ENCODE data around the gene PZP.
"Not testable (repeated sequence)": the region's sequence is repeated elsewhere in the genome, so short reads cannot be mapped to it uniquely, and the experiment has no call there.

PZP gene

GRCh38 chr12:9143137-9143536 is 65.1 kb downstream of the PZP start:
- DNase-seq (ENCODE audit: low read depth), result no peak
- Histone ChIP-seq H3K4me1 (ENCODE audit: control insufficient read depth, insufficient read depth, low read length) (no peaks in the 10 kb centered on the region), H3K36me3 (ENCODE audit: control insufficient read depth, insufficient read depth, low read length, severe bottlenecking) (no peaks in the 10 kb centered on the region), H3K27me3 (replicated peaks; ENCODE audit: control insufficient read depth, insufficient read depth, low read length) (no peaks in the 10 kb centered on the region), H3K9me3 (ENCODE audit: control insufficient read depth, low read length) (peaks cover 38% of the 10 kb centered on the region), H3K9ac (ENCODE audit: low read length) (no peak overlapping the region), H3K4me3 (ENCODE audit: low read length) (no peak overlapping the region)

DNA sequence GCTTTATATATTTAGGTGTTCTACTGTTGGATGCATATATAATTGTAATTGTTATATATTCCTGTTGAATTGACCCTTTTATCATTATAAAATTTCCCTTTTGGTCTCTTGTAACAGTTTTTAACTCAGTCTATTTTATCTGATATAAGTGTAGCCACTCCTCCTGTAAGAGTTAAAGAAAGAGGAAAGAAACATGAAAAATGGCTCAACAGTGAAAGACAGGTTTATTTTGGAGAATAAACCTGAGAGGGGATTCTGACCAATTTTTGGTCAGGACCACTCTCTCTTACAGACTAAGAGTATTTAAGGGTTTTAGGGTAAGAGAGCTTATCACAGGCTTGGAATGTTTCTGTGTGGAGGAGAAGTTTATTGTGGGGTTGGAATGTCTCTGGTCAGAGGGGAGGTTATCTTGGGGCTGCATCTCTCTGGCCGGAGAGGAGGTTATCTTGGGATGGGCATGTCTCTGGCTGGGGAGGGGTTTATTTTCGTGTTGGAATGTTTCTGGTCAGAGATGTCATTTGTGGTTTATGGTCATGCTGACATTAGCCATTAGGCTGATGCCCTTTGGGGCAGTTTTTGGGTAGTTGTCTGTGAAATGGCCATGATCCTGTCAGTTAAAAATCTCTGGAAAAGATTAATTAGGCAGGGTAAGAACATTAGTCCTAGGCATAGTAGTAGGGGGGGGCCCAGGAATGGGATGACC is 68.5 kb downstream of the PZP start:
- not testable (repeated sequence) for DNase-seq (ENCODE audit: low read depth); H3K4me1 ChIP-seq (ENCODE audit: control insufficient read depth, insufficient read depth, low read length); H3K36me3 ChIP-seq (ENCODE audit: control insufficient read depth, insufficient read depth, low read length, severe bottlenecking); H3K4me3 ChIP-seq (ENCODE audit: low read length); H3K27me3 ChIP-seq (replicated peaks; ENCODE audit: control insufficient read depth, insufficient read depth, low read length); H3K9ac ChIP-seq (ENCODE audit: low read length)
- peaks cover 19% of the 10 kb centered on the region for H3K9me3 ChIP-seq (ENCODE audit: control insufficient read depth, low read length)

- H3K27me3 ChIP-seq (replicated peaks; ENCODE audit: control insufficient read depth, insufficient read depth, low read length), result no peaks in the 10 kb centered on the region
- H3K36me3 ChIP-seq (ENCODE audit: control insufficient read depth, insufficient read depth, low read length, severe bottlenecking), result no peaks in the 10 kb centered on the region
- no peak overlapping the region for H3K9ac ChIP-seq (ENCODE audit: low read length)
- H3K4me3 ChIP-seq (ENCODE audit: low read length), result no peak overlapping the region
- peaks cover 10% of the 10 kb centered on the region for H3K9me3 ChIP-seq (ENCODE audit: control insufficient read depth, low read length)
- H3K4me1 ChIP-seq (ENCODE audit: control insufficient read depth, insufficient read depth, low read length), result peaks cover 20% of the 10 kb centered on the region
- DNase-seq (ENCODE audit: low read depth), result no peak
Observed at GRCh38 chr12:9135903-9136310, 72.3 kb downstream of the PZP start.

- Histone ChIP-seq H3K4me1 (ENCODE audit: control insufficient read depth, insufficient read depth, low read length) (peaks cover 20% of the 10 kb centered on the region), H3K9ac (ENCODE audit: low read length) (no peak overlapping the region), H3K36me3 (ENCODE audit: control insufficient read depth, insufficient read depth, low read length, severe bottlenecking) (no peaks in the 10 kb centered on the region), H3K27me3 (replicated peaks; ENCODE audit: control insufficient read depth, insufficient read depth, low read length) (no peaks in the 10 kb centered on the region), H3K9me3 (ENCODE audit: control insufficient read depth, low read length) (peaks cover 18% of the 10 kb centered on the region), H3K4me3 (ENCODE audit: low read length) (no peak overlapping the region)
- DNase-seq (ENCODE audit: low read depth), result no peak
Observed at GRCh38 chr12:9134981-9135628, 73.1 kb downstream of the PZP start.

DNA sequence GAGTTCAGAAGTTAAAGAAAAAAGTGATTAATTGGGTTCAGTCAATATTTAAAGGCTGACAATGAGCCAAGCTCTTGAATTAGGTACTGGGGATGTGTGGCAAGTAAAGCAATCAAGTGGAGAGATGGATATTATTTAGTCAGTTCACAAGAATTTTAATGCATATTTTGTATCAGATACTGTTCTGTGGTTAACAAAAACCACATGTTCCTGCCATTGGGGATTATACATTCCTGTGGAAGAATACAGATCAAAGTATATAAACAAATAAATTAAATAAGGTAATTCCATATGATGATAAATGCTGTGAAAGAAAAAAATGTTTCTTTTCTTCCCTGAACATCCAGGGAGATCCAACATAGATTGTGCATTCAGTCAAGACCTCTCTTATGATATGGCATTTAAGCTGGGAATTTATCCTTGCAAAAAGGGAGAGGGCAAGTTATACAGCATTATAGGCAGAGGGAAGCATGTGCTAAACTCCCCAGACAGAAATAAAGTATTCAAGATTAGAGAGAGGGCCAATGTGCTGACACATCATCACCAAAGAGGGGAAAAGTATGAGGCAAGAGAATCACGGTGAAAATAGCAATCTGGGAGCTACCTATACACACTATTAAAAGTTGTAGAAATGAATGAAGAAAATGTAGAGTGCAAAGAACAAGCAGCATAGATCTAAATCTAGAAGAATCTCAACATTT is 74.8 kb downstream of the PZP start:
- Histone ChIP-seq H3K9ac (ENCODE audit: low read length) (no peak overlapping the region), H3K9me3 (ENCODE audit: control insufficient read depth, low read length) (peaks cover 12% of the 10 kb centered on the region), H3K27me3 (replicated peaks; ENCODE audit: control insufficient read depth, insufficient read depth, low read length) (no peaks in the 10 kb centered on the region), H3K4me3 (ENCODE audit: low read length) (no peak overlapping the region), H3K36me3 (ENCODE audit: control insufficient read depth, insufficient read depth, low read length, severe bottlenecking) (no peaks in the 10 kb centered on the region), H3K4me1 (ENCODE audit: control insufficient read depth, insufficient read depth, low read length) (peaks cover 20% of the 10 kb centered on the region)
- peak; percentile 28 for DNase-seq (ENCODE audit: low read depth)

DNA sequence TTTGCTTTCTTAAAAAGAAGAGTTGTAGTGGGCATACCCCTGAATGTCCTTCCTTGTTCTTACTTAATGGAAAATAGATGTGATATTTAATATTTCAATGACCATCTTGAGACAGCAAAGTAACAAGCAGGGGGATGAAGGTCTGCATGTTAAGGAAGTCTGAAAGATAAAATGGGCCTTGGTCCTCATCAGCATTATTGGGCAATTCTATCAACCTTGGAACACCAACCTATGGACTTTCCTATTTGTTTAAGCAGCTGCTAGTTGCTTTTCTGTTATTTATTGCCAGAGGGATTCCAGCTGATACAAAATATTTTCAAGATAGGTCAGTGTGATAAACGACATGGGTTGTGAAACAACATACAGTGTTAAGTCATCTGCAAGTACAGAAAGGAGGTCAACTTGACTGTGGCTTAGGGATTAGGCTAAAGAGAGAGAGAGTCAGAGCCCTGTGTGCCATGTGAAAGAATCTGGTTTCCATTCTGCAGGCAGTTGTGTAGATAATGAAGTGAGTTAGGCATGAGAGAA is 76.1 kb downstream of the PZP start:
- H3K9ac ChIP-seq (ENCODE audit: low read length), result no peak overlapping the region
- H3K4me3 ChIP-seq (ENCODE audit: low read length), result no peak overlapping the region
- H3K27me3 ChIP-seq (replicated peaks; ENCODE audit: control insufficient read depth, insufficient read depth, low read length), result no peaks in the 10 kb centered on the region
- peak; percentile 8 for DNase-seq (ENCODE audit: low read depth)
- peaks cover 12% of the 10 kb centered on the region for H3K9me3 ChIP-seq (ENCODE audit: control insufficient read depth, low read length)
- H3K36me3 ChIP-seq (ENCODE audit: control insufficient read depth, insufficient read depth, low read length, severe bottlenecking), result no peaks in the 10 kb centered on the region
- peaks cover 20% of the 10 kb centered on the region for H3K4me1 ChIP-seq (ENCODE audit: control insufficient read depth, insufficient read depth, low read length)

DNA sequence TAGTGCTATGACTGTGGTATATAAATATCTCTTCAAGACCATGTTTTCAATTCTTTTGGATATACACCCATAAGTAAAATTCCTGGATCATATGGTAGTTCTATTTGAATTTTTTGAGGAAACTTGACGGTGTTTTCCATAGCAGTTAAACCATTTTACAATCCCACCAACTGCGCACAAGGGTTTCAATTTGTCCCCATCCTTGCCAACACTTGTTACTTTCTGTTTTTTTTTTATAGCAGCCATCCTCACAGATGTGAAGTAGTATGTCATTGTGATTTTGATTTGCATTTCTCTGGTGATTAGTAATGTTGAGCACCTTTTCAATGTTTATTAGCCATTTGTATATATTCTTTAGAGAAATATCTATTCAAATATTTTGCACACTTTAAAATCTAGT is 78.0 kb downstream of the PZP start:
- no peaks in the 10 kb centered on the region for H3K36me3 ChIP-seq (ENCODE audit: control insufficient read depth, insufficient read depth, low read length, severe bottlenecking)
- no peaks in the 10 kb centered on the region for H3K27me3 ChIP-seq (replicated peaks; ENCODE audit: control insufficient read depth, insufficient read depth, low read length)
- DNase-seq (ENCODE audit: low read depth), result no peak
- H3K4me3 ChIP-seq (ENCODE audit: low read length), result no peak overlapping the region
- H3K9me3 ChIP-seq (ENCODE audit: control insufficient read depth, low read length), result peaks cover 12% of the 10 kb centered on the region
- H3K4me1 ChIP-seq (ENCODE audit: control insufficient read depth, insufficient read depth, low read length), result peaks cover 20% of the 10 kb centered on the region
- H3K9ac ChIP-seq (ENCODE audit: low read length), result no peak overlapping the region

GRCh38 chr12:9127936-9128663 is 80.1 kb downstream of the PZP start:
- Histone ChIP-seq H3K4me3 (ENCODE audit: low read length) (no peak overlapping the region), H3K36me3 (ENCODE audit: control insufficient read depth, insufficient read depth, low read length, severe bottlenecking) (no peaks in the 10 kb centered on the region), H3K27me3 (replicated peaks; ENCODE audit: control insufficient read depth, insufficient read depth, low read length) (no peaks in the 10 kb centered on the region), H3K9me3 (ENCODE audit: control insufficient read depth, low read length) (peaks cover 12% of the 10 kb centered on the region), H3K4me1 (ENCODE audit: control insufficient read depth, insufficient read depth, low read length) (peaks cover 20% of the 10 kb centered on the region), H3K9ac (ENCODE audit: low read length) (no peak overlapping the region)
- no peak for DNase-seq (ENCODE audit: low read depth)

DNA sequence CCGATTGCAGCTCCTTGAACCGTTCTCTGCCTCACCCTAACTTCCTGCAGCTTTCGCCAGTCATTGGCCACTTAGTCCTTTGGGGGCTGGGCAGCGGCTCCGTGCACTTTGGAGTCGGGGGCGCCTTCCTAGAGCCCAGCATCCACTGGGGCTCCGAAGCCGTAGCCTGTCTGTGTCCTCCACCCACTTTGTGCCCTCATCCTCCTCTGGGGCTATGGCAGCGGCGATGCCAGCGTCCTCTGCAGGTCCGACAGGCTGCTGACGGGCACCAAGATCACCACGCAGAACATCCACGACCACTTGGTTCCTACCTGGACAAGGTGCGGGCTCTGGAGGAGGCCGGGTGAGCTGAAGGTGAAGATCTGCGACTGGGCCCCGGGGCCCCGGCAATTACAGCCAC is 80.7 kb downstream of the PZP start:
- Histone ChIP-seq H3K9me3 (ENCODE audit: control insufficient read depth, low read length) (peaks cover 12% of the 10 kb centered on the region), H3K27me3 (replicated peaks; ENCODE audit: control insufficient read depth, insufficient read depth, low read length) (no peaks in the 10 kb centered on the region), H3K36me3 (ENCODE audit: control insufficient read depth, insufficient read depth, low read length, severe bottlenecking) (no peaks in the 10 kb centered on the region), H3K9ac (ENCODE audit: low read length) (no peak overlapping the region), H3K4me3 (ENCODE audit: low read length) (no peak overlapping the region), H3K4me1 (ENCODE audit: control insufficient read depth, insufficient read depth, low read length) (peaks cover 14% of the 10 kb centered on the region)
- DNase-seq (ENCODE audit: low read depth), result no peak

GRCh38 chr12:9124383-9125031 is 83.7 kb downstream of the PZP start:
- Histone ChIP-seq H3K9me3 (ENCODE audit: control insufficient read depth, low read length) (no peaks in the 10 kb centered on the region), H3K4me1 (ENCODE audit: control insufficient read depth, insufficient read depth, low read length) (peaks cover 6% of the 10 kb centered on the region), H3K4me3 (ENCODE audit: low read length) (no peak overlapping the region), H3K9ac (ENCODE audit: low read length) (no peak overlapping the region), H3K36me3 (ENCODE audit: control insufficient read depth, insufficient read depth, low read length, severe bottlenecking) (no peaks in the 10 kb centered on the region), H3K27me3 (replicated peaks; ENCODE audit: control insufficient read depth, insufficient read depth, low read length) (no peaks in the 10 kb centered on the region)
- no peak for DNase-seq (ENCODE audit: low read depth)
